GM19395 (cell line): ENCODE measurements around the gene WDR5.

ENCODE experiments used
- ATAC-seq: cut with Tn5 transposase; IDR thresholded peaks from one replicate; pipeline ENCODE4 v1.9.1; 2021; ENCODE audit warnings: mild to moderate bottlenecking, moderate library complexity; ENCODE audit not compliant: unreplicated experiment

WDR5 gene

DNA sequence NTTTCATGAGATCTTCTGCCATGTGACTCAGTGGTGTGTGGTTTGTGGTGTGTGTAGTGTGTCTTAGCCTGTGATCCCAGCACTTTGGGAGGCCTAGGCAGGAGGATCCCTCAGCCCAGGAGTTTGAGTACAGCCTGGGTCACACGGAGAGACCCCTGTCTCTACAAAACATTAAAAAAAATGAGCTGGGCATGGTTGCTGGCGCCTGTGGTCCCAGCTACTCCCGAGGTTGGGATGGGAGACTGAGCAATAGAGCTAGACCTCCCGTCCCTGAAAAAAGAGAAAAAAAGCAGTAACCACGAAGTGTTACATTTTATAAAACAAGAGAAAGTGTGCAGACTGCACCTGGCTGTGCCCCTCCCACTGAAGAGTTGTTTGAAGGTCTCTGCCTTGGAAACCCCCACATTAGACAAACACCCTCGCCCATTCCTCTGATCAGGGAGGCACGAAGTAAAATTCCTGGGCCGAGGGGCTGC, 49.7 kb downstream of the WDR5 start:
- no peak for ATAC-seq

DNA sequence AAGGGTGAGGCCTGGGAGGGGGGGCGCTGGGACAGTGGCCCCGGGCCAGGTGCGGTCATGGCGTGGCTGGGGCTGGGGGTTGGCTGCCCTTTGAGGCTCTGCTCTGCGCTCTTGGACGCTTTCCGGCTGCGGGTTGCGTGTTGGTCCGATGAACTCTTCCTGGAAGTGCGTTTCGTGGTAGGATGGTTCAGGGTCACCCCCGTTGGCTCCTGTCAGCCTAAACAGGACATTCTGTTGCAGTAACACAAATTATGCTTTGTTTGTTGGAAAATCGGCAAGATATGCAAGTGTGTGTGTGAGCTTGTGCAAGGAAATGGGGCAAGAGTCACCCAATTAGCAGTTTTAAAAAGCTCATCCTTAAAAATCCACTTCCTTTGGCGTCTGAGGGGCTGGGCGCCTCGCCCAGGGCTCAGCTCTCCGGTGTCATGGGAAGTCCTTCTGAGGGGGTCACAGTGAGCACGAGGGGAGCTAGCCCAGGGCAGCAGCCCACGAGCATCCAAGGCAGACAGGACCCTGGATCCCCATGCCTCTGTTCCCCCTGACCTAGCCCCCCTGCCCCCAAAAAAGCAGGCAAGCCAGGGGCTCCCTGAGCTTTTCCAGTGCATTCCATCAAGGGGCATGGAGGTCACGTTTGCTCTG, 50.7 kb downstream of the WDR5 start:
- no peak for ATAC-seq

GRCh38 chr9:134187110-134187531, 51.2 kb downstream of the WDR5 start:
- ATAC-seq = no peak

- no peak for ATAC-seq
Measured at GRCh38 chr9:134187891-134188385, 52.1 kb downstream of the WDR5 start.

DNA sequence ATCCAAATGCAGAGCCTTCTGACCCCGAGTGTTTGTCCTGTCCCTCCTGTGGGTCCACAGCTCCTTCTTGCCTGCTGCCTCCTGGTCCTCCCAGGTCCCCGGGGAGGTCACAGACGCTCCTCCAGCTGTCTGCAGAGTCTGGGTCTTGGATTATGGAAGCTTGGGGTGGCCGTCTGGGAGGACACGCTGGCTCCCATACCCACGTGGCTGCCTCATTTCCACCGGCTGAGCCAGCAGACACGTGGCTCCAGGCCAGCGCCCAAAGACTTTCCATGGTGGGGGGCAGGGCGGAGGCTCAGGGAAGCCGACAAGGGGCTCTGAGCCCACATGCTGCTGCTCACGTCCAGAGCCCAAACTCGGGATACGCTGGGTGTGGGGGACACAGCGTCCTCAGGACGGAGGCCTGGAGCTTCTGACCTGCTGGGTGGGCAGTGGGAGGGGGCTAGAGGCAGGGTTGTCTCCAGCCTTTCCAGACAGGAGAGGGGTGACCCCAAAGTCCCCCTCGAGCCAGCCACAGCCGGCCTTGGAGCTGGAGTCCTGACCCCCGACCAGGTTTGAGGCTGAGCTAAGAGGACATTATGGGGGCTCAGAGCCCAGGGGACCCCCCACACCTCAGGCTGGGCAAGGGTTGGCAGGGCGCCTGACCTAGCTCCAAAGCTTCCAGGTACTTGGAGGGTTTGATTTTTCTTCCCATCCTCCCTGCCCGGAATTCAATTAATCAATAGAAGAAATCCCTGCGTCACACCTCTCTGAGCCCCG, 52.7 kb downstream of the WDR5 start:
- ATAC-seq = no peak

GRCh38 chr9:134189145-134189469, 53.2 kb downstream of the WDR5 start:
- ATAC-seq = no peak

DNA sequence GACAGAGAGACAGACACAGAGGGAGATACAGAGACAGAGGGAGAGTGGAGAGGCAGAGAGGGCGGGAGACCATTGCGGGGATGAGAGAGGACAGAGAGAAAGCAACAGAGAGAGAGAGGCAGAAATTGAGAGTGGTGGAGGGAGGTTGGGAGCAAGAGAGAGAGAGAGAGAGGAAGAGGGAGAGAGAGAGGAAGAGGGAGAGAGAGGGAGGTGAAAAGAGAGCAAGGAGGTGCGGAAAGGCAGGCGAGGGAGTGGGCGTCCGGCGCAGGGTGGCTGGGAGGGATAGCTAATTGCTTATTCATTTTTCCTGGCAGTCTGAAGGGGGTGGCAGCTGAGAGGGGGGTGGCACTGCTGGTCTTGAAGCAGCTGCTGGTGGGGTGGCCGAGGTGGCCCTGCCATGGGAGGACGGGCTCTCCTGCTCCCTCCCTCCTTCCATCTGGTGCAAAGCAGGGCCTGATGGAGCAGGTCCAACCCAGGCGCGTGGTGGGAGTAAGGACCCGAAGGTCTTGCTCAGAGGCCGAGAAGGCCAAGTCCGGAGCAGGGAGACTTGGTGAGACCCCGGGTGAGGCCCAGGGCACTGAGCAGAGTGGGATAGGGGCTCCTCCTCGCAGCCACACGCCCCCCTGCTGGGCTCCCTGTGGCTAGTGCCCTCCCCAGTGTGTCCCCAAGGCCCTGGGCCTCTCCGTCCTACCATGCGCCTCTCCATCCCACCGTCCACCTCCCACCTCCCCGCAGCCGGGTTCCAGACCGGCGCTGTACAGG, 53.8 kb downstream of the WDR5 start:
- no peak for ATAC-seq

- ATAC-seq = no peak
Measured at GRCh38 chr9:134190232-134191121, 54.6 kb downstream of the WDR5 start.

DNA sequence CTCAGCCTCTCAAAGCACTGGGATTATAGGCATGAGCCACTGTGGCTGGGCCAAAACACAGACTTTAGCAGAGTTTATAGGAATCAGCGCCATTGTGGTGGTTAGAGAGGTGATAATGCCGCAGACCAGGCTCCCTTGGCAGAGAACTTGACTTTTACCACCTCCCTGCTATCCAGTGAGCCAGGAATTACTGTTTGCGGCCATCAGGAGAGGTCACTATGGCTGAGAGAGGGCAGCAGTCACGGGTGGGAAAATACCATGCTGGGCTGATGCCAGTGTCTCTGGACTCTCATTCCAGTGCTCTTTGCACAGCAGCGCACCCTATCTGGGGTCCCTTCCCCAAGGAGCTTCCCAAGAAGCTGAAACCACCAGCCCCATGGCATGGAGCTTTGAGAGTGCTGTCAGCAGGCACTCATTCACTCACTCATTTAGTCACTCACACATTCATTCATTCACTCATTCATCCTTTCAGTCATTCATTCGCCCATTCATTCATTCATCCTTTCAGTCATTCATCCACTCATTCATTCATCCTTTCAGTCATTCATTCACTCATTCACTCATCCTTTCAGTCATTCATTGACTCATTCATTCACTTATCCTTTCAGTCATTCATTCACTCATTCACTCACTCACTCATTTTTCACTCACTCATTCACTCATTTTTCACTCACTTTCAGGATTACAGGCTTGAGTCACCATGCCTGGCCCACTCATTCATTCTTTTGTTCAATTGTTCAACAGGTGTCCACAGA, 55.8 kb downstream of the WDR5 start:
- no peak for ATAC-seq

GRCh38 chr9:134192311-134192950, 56.5 kb downstream of the WDR5 start:
- ATAC-seq = no peak

DNA sequence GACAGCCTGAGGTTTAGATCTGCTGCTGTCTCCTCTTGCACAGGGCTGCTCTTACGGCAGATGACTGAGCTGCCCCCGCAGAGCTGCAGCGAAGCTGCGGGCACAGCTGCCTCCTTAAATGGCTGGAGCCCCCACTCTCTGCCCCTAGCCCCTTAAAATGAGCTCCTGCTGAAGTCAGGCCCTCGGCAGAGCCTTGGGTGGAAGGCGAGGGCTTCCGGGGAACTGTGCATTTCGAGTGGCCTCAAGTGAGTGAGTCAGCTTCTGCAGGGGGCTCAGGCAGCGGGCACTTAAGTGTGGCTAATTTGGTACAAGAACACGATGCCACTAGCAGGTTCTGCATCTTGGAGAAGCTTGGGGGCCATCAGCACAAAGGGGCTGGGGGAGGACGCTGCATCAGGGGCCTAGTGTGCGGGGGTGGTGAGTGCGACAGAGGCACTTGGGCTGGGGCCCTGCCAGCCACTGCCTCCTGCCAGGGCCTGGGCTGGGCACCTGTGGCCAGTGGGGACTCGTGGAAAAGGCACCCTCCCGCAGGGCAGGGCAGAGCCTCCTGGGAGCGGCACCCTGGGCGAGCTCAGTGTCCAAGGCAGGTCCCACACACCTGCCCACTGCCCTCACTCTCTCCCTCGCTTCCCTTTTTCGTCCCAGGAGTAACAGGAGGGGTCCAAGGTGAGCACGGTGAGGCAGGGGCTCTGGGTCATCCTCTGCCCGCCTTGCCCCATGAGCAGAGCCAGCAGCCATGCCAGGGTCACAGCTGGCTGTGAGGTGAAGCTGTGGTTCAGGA, 57.3 kb downstream of the WDR5 start:
- no peak for ATAC-seq

GRCh38 chr9:134193912-134194535, 58.1 kb downstream of the WDR5 start:
- no peak for ATAC-seq

DNA sequence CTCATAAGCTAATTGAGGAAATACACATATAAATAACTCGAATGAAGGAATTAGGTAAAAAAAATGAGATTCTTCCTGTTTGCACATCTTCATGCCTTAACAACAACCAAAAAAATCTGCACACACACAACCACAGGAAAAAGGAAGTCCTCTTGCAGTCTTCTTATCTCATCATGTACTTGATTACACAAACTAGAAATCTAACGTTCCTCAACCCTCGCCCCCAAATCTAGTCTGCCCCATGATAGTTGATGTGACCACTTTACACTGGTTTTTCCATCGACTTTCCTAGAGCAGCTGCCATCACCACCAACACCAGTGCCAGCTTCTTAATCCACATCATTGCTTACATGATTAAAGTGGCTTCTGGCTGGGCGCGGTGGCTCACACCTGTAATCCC, 59.7 kb downstream of the WDR5 start:
- no peak for ATAC-seq

DNA sequence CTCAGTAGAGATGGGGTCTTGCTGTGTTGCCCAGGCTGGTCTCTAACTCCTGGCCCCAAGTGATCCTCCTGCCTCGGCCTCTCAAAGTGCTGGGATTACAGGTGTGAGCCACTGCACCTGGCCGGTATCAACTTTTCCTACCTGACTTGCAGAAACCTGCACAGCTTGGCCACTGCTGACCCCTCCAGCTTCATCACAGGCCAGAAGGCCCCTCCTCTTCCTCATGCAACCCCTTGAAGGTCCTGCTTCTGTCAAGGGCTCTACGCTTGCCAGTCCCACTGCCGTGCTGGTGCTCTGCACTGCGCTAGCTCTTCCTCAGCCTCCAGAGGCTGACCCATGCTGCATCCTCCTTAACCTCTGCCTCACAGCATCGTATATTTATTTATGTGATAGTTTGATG, 61.0 kb downstream of the WDR5 start:
- ATAC-seq = no peak

- no peak for ATAC-seq
Measured at GRCh38 chr9:134198791-134199190, 62.9 kb downstream of the WDR5 start.

GRCh38 chr9:134200730-134201129, 64.8 kb downstream of the WDR5 start:
- no peak for ATAC-seq

DNA sequence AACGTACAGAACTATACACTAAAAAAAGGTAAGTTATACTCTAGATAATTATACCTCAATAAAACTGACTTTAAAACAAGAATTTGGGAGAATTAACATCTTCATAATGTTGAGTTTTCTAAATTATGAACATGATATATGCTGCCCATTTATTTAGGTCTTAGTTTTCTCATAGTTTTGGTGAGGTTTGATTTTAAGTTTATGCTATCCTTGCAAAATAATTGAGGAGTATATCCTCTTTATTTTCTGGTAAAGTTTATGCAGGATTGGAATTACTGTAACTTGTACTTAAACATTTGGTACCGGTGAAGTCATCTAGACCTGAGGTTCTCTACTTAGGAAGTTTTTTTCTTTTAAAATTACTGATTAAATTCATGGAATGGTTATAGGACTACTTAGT, 67.3 kb downstream of the WDR5 start:
- no peak for ATAC-seq

DNA sequence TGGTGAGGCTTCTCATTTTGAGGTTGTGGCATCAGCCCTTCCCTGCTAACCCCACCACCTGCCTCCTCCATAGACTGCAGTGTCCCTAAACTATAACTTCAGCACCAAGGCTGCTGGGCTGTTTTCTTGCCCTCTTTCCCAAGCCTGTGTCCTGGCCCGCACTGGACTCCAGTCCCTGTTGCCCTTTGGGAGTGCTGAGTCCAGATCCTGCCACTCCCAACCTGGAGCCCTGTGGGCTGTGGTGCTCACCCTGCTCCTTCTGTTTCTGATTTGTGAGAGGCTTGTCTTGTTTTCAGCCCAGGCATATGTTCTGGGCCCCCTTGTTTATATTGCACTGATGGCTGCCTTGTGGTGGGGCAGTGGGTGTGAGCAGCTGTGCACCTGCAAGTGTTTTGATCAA, 68.2 kb downstream of the WDR5 start:
- ATAC-seq = no peak
